ENCODE data around the gene PTPDC1.
"Not testable (repeated sequence)": the region's sequence is repeated elsewhere in the genome, so short reads cannot be mapped to it uniquely, and the experiment has no call there.

PTPDC1 gene

GRCh38 chr9:94094219-94095145 is 10.2 kb downstream of the PTPDC1 start:
- not testable (repeated sequence) for DNase-seq

GRCh38 chr9:94096819-94097577 is 12.7 kb downstream of the PTPDC1 start:
- DNase-seq, result no peak

GRCh38 chr9:94097788-94098414 is 13.6 kb downstream of the PTPDC1 start:
- no peak for DNase-seq

GRCh38 chr9:94100152-94100879 is 16.1 kb downstream of the PTPDC1 start:
- no peak for DNase-seq

GRCh38 chr9:94101162-94101853 is 17.0 kb downstream of the PTPDC1 start:
- no peak for DNase-seq

DNA sequence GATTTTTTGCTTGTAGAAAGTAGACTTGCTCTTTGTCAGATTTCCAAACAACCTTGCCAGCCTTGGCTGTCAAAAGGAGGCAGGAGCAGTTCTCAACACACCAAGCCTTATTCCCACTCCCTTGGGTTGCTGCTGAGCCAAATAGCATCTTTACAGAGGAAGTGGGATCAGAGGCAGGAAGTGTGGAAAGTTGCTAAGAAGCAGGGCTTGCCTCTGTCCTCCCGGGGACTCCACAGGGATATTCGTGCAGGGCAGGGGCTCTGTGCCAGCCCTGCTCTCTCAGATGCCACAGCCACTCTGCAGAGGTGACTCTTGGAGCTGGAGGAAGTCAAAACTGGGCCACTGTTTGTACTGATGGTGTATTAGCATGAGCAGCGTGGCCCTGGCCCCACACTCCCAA is 24.3 kb downstream of the PTPDC1 start:
- DNase-seq, result no peak

- no peak for DNase-seq
These were observed 26.6 kb downstream of the PTPDC1 start for GRCh38 chr9:94110821-94111252.

DNA sequence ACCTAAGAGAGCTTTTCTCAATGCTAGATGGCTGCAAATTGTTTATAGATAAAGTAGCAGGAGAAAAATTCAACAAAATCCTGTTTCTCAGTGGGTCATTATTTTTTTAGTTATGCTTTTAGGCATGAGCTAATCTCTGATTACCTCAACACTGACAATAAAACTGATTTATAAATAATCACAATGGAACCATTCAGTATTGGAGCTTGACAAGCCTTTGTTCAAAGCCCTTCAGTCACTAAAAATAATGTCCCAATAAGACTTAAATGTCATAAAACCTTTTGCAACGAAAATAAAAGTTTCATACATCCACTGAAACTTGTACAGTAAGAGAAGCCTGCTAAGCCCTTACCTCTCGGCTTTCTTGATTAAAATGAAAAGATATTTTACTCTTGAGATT is 27.2 kb downstream of the PTPDC1 start:
- DNase-seq, result no peak

DNA sequence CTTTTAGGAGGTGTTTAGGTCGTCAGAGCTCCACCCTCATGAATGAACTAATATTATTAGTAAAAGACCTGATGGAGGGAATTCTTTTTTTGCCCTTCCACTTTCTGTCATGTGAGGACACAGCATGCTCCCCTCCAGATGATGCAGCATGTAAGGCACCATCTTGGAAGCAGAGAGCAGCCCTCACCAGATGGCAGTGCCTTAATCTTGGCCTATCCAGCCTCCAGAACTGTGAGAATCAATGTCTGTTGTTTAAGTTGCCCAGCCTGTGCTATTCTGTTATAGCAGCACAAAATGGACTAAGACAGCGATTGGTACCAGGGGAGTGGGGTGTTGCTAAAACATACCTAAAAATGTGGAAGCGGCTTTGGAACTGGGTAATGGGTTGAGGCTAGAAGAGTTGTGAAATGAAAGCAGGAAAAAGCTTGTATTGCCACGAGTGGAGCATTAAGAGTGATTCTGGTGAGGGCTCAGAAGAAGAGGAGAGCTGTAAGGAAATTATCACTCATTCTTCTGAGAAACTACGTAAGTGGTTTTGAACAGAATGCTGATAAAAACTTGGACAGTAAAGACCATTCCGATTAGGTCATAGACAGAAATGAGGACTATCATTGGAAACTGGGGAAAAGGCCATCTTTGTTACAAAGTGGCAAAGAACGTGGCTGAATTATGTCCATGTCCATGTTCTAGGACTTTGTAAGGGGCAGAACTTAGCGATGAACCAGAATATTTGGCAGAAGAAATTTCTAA is 28.6 kb downstream of the PTPDC1 start:
- DNase-seq, result no peak

- not testable (repeated sequence) for DNase-seq
These were observed 35.8 kb downstream of the PTPDC1 start for GRCh38 chr9:94120088-94120487.

- no peak for DNase-seq
These were observed 36.7 kb downstream of the PTPDC1 start for GRCh38 chr9:94120854-94121376.

GRCh38 chr9:94126844-94127243 is 42.6 kb downstream of the PTPDC1 start:
- no peak for DNase-seq

GRCh38 chr9:94127806-94128205 is 43.5 kb downstream of the PTPDC1 start:
- DNase-seq, result no peak

GRCh38 chr9:94128580-94128979 is 44.3 kb downstream of the PTPDC1 start:
- no peak for DNase-seq

- DNase-seq, result no peak
These were observed 50.4 kb downstream of the PTPDC1 start for GRCh38 chr9:94134629-94135028.

DNA sequence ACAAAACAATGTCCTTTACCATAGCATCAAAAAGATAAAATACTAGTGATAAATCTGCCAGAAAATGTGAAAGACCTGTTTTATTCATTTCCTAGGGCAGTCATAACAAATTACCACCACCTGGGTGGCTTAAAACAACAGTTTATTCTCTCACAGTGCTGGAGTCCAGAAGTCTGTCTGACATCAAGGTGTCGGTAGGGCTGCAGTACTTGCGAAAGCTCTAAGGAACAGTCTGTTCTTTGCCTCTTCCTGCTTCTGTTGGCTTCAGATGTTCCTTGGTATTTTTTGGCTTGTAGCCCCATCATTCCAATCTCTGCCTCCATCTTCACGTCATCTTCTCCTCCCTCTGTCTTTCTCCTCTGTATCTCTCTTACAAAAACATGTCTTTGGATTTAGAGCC is 51.0 kb downstream of the PTPDC1 start:
- no peak for DNase-seq

DNA sequence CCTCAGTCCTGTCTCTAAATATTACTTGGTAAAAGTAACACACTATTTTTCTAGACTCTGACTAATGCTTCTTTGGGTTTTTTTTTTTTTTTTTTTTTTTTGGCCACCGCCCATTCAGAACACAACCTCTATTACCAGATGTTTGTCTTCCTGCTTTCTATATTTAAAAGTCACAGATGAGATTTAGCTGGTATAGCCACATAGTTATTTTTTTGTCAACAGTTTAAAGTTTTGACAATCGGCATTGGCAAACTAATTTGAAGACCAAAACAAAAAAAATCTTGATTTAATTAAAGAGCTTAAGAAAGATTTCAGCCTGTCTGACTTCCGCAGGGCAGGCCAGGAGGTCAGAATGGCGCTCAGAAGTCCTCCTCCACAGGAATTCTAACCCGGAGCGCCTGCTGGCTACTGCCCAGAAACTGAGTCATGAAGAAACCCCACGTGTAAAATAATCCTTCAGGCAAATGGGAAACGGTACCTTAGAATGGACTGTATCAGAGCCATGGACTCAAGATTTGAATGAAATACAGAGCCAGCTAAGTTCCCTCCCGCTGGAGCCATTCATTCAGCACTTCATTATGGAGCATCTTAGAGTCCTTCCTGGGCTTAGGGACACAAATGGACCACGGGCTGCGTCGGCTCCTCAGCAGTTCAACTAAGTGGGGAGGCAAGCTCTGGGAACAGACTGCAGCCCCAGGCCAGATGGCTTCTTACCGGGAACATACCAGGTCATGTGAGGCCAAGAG is 55.6 kb downstream of the PTPDC1 start:
- DNase-seq, result no peak

- no peak for DNase-seq
These were observed 56.1 kb downstream of the PTPDC1 start for GRCh38 chr9:94140418-94140780.

GRCh38 chr9:94140791-94141790 is 56.8 kb downstream of the PTPDC1 start:
- DNase-seq, result no peak

Data from NCI-H510A (cell line).